Mesendoderm (in vitro differentiated cells): ENCODE results near the gene FAM209B.

Source experiments
- DNase-seq: peaks from one replicate; pipeline ENCODE4 v3.0.0; 2013
- H2AK5ac ChIP-seq: 2 replicates; pipeline ENCODE4 v1.6.1; 2013; ENCODE audit warnings: low read length, inconsistent platforms
- H2BK120ac ChIP-seq: 2 replicates; pipeline ENCODE4 v1.6.1; 2013; ENCODE audit warnings: low read depth, mild to moderate bottlenecking, low read length, moderate library complexity, mixed read lengths
- H2BK15ac ChIP-seq: replicated peaks from 2 replicates; pipeline ENCODE4 v1.6.1; 2013; ENCODE audit warnings: low read depth, mild to moderate bottlenecking, moderate library complexity
- H2BK5ac ChIP-seq: 2 replicates; pipeline ENCODE4 v1.6.1; 2013; ENCODE audit warnings: low read length, inconsistent platforms
- H3K18ac ChIP-seq: 2 replicates; pipeline ENCODE4 v1.6.1; 2013; ENCODE audit warnings: mild to moderate bottlenecking, low read length, mixed read lengths
- H3K23ac ChIP-seq: one replicate; pipeline ENCODE4 v1.6.1; 2013; ENCODE audit warnings: low read length
- H3K27ac ChIP-seq: 2 replicates; pipeline ENCODE4 v1.5.1; 2013; ENCODE audit warnings: low read depth, mild to moderate bottlenecking, inconsistent platforms, low read length, moderate library complexity
- H3K27me3 ChIP-seq: 2 replicates; pipeline ENCODE4 v1.6.1; 2013; ENCODE audit warnings: low read length, control low read depth, mild to moderate bottlenecking, inconsistent platforms; ENCODE audit not compliant: insufficient read depth, poor library complexity
- H3K36me3 ChIP-seq: 2 replicates; pipeline ENCODE4 v1.6.1; 2013; ENCODE audit warnings: low read length, inconsistent platforms; ENCODE audit not compliant: control insufficient read depth, insufficient read depth
- H3K4ac ChIP-seq: one replicate; pipeline ENCODE4 v1.6.1; 2013; ENCODE audit warnings: low read depth, mild to moderate bottlenecking, low read length, moderate library complexity
- H3K4me1 ChIP-seq: 2 replicates; pipeline ENCODE4 v1.6.1; 2013; ENCODE audit warnings: low read depth, low read length, inconsistent platforms; ENCODE audit not compliant: control insufficient read depth
- H3K4me2 ChIP-seq: 2 replicates; pipeline ENCODE4 v1.6.1; 2013; ENCODE audit warnings: low read length
- H3K4me3 ChIP-seq: 2 replicates; pipeline ENCODE4 v1.5.1; 2013; ENCODE audit warnings: mild to moderate bottlenecking, low read length
- H3K56ac ChIP-seq: one replicate; pipeline ENCODE4 v1.6.1; 2013; ENCODE audit warnings: low read length
- H3K79me1 ChIP-seq: 2 replicates; pipeline ENCODE4 v1.6.1; 2013; ENCODE audit warnings: low read length, inconsistent platforms
- H3K79me2 ChIP-seq: 2 replicates; pipeline ENCODE4 v1.6.1; 2013; ENCODE audit warnings: mild to moderate bottlenecking, low read length; ENCODE audit not compliant: control insufficient read depth, insufficient read depth
- H3K9ac ChIP-seq: 2 replicates; pipeline ENCODE4 v1.6.1; 2013; ENCODE audit warnings: low read length, inconsistent platforms
- H4K5ac ChIP-seq: one replicate; pipeline ENCODE4 v1.6.1; 2013; ENCODE audit warnings: low read length
- H4K8ac ChIP-seq: one replicate; pipeline ENCODE4 v1.6.1; 2013; ENCODE audit warnings: low read depth, mild to moderate bottlenecking, control low read depth, low read length, moderate library complexity
- WGBS: extraction: QIAGEN DNeasy Blood & Tissue Kit; methylation state at CpG from one replicate; pipeline ENCODE4 v1.1.7; 2013; ENCODE audit warnings: low lambda C conversion rate, missing lambda C conversion rate; ENCODE audit not compliant: insufficient coverage; ENCODE audit errors: extremely low coverage; 5-methylcytosine and 5-hydroxymethylcytosine counted together

Gene FAM209B

DNA sequence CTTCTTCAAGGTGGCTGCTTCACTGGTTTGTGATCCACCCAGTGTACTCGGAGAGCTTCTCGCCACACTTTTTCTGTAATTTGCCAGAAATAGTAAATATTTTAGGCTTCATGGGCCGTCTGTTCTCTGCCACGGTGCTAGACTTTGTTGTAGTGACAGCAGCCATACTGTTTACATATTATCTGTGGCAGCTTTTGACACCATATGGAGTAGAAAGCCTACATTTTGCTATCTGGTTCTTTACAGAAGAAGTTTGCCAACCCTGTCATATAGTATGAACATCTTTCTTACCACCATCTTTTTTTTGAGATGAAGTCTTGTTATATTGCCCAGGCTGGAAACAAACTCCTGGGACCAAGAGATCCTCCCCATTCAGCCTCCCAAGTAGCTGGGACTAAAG is 32.5 kb downstream of the FAM209B start:
- Histone ChIP-seq H2BK15ac (no peak overlapping the region), H3K4me2 (no peak overlapping the region), H2BK120ac (no peak overlapping the region), H3K36me3 (no peaks in the 10 kb centered on the region), H3K27ac (no peak overlapping the region), H3K27me3 (no peaks in the 10 kb centered on the region), H3K79me1 (no peaks in the 10 kb centered on the region), H3K56ac (no peak overlapping the region), H3K9ac (no peak overlapping the region), H3K79me2 (no peaks in the 10 kb centered on the region), H3K4me1 (no peaks in the 10 kb centered on the region), H4K5ac (no peak overlapping the region), H3K4me3 (no peak overlapping the region), H3K18ac (no peak overlapping the region), H2AK5ac (no peak overlapping the region), H3K4ac (no peak overlapping the region), H4K8ac (no peak overlapping the region), H2BK5ac (no peak overlapping the region), H3K23ac (no peak overlapping the region)
- DNase-seq = no peak
- no CpG with 5 or more reads among the region's 4 CpGs for WGBS

DNA sequence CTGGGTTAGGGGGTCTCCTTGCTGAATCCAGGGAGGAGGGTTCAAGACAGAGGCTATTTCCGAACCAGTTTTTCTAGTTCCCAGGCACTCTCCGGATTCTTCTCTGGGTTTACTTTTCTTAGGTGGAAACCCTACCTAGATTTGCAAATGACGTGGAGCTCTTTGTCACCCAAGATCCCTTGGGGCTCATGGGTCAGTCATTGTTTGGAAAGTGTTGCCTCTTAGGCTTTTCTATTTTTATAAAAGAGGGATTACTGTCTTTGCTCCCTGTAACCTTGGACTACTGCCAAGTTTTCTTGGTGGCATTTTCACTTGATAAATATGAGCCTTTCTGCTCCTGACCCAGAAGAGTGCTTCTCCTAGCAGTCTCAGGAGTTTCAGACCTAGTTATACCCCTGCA is 33.6 kb downstream of the FAM209B start:
- WGBS = no CpG with 5 or more reads among the region's 3 CpGs
- Histone ChIP-seq H3K79me2 (no peaks in the 10 kb centered on the region), H2BK15ac (no peak overlapping the region), H3K4me2 (no peak overlapping the region), H2AK5ac (no peak overlapping the region), H3K4ac (no peak overlapping the region), H4K8ac (no peak overlapping the region), H3K79me1 (no peaks in the 10 kb centered on the region), H2BK5ac (no peak overlapping the region), H4K5ac (no peak overlapping the region), H3K23ac (no peak overlapping the region), H3K27ac (no peak overlapping the region), H2BK120ac (no peak overlapping the region), H3K56ac (no peak overlapping the region), H3K4me3 (no peak overlapping the region), H3K9ac (no peak overlapping the region), H3K18ac (no peak overlapping the region), H3K27me3 (no peaks in the 10 kb centered on the region), H3K4me1 (no peaks in the 10 kb centered on the region), H3K36me3 (no peaks in the 10 kb centered on the region)
- peak; percentile 44 for DNase-seq

DNA sequence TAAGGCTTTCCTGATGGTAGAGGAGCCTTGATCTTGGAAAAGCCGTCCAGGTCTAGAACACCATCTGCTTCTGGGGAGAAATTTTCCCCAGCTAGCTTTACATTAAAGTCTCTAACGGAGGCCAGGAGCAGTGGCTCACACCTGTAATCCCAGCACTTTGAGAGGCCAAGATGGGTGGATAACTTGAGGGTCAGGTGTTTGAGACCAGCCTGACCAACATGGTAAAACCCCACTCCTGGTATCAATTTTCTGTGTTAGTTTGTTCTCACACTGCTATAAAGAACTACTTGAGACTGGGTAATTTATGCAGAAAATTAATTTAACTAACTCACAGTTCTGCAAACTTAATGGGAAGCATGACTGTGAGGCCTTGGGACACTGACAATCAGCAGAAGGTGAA is 37.8 kb downstream of the FAM209B start:
- no peaks in the 10 kb centered on the region for H3K79me2 ChIP-seq
- no CpG with 5 or more reads among the region's 2 CpGs for WGBS
- H2BK120ac ChIP-seq = no peak overlapping the region
- H2BK5ac ChIP-seq = no peak overlapping the region
- no peaks in the 10 kb centered on the region for H3K4me1 ChIP-seq
- no peak overlapping the region for H3K4ac ChIP-seq
- no peak overlapping the region for H3K23ac ChIP-seq
- no peak overlapping the region for H4K5ac ChIP-seq
- H3K79me1 ChIP-seq = no peaks in the 10 kb centered on the region
- no peak overlapping the region for H3K4me2 ChIP-seq
- no peak overlapping the region for H3K27ac ChIP-seq
- no peak overlapping the region for H3K56ac ChIP-seq
- H3K18ac ChIP-seq = no peak overlapping the region
- no peak overlapping the region for H3K4me3 ChIP-seq
- H2AK5ac ChIP-seq = no peak overlapping the region
- no peaks in the 10 kb centered on the region for H3K36me3 ChIP-seq
- H3K9ac ChIP-seq = no peak overlapping the region
- no peak overlapping the region for H4K8ac ChIP-seq
- no peak for DNase-seq
- H3K27me3 ChIP-seq = no peaks in the 10 kb centered on the region
- H2BK15ac ChIP-seq = no peak overlapping the region

DNA sequence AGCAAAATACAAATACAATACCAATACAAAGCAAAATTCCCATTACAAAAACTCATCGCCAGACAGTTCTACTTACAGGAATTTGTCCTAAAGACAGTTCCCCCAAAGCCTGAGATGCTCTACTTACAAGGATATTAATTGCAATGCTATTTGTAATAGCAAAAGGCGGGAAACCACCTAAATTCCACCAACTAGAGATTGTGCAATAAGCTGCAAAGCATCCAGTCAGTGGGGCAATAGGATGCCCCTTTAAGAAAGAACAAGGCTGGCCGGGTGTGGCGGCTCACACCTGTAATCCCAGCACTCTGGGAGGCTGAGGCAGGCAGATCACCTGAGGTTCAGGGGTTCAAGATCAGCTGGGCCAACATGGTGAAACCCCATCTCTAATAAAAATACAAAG is 39.1 kb downstream of the FAM209B start:
- Histone ChIP-seq H3K18ac (no peak overlapping the region), H2AK5ac (no peak overlapping the region), H3K9ac (no peak overlapping the region), H4K8ac (no peak overlapping the region), H3K56ac (no peak overlapping the region), H3K4me3 (no peak overlapping the region), H2BK120ac (no peak overlapping the region), H3K4me1 (no peaks in the 10 kb centered on the region), H3K27me3 (no peaks in the 10 kb centered on the region), H3K79me2 (no peaks in the 10 kb centered on the region), H3K23ac (no peak overlapping the region), H3K4ac (no peak overlapping the region), H3K27ac (no peak overlapping the region), H3K36me3 (no peaks in the 10 kb centered on the region), H4K5ac (no peak overlapping the region), H3K79me1 (no peaks in the 10 kb centered on the region), H2BK15ac (no peak overlapping the region), H3K4me2 (no peak overlapping the region), H2BK5ac (no peak overlapping the region)
- 100% methylated on average over 1 of the region's 4 CpGs for WGBS
- DNase-seq = no peak

DNA sequence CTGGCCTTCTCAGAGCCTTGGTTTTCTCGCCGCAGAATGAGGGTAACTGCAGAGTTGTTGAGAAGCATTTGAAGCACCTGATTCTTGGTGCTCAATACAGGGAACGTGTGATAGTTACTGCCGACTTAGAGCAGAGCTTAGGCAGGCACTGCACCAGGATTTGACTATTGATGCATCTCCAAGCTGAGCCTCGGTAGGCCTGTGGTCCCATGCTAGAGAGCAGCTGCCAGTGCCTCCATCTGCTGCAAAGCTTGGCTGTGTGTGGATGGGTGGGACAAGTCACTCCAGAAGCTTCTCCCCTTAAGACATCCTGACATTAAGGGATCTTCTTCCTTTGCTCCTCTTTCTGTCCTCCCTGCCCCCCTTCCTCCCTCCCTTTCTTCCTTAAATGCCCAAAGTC is 40.9 kb downstream of the FAM209B start:
- no peak overlapping the region for H3K4me3 ChIP-seq
- H3K4ac ChIP-seq = no peak overlapping the region
- H2BK120ac ChIP-seq = no peak overlapping the region
- H2BK5ac ChIP-seq = no peak overlapping the region
- H3K9ac ChIP-seq = no peak overlapping the region
- H3K79me1 ChIP-seq = no peaks in the 10 kb centered on the region
- no peaks in the 10 kb centered on the region for H3K4me1 ChIP-seq
- no peak overlapping the region for H3K23ac ChIP-seq
- H4K8ac ChIP-seq = no peak overlapping the region
- no peaks in the 10 kb centered on the region for H3K79me2 ChIP-seq
- H3K36me3 ChIP-seq = no peaks in the 10 kb centered on the region
- WGBS = no CpG with 5 or more reads among the region's 5 CpGs
- H3K18ac ChIP-seq = no peak overlapping the region
- no peak overlapping the region for H2AK5ac ChIP-seq
- H2BK15ac ChIP-seq = no peak overlapping the region
- H4K5ac ChIP-seq = no peak overlapping the region
- H3K27me3 ChIP-seq = no peaks in the 10 kb centered on the region
- no peak overlapping the region for H3K56ac ChIP-seq
- H3K27ac ChIP-seq = no peak overlapping the region
- H3K4me2 ChIP-seq = no peak overlapping the region
- no peak for DNase-seq

DNA sequence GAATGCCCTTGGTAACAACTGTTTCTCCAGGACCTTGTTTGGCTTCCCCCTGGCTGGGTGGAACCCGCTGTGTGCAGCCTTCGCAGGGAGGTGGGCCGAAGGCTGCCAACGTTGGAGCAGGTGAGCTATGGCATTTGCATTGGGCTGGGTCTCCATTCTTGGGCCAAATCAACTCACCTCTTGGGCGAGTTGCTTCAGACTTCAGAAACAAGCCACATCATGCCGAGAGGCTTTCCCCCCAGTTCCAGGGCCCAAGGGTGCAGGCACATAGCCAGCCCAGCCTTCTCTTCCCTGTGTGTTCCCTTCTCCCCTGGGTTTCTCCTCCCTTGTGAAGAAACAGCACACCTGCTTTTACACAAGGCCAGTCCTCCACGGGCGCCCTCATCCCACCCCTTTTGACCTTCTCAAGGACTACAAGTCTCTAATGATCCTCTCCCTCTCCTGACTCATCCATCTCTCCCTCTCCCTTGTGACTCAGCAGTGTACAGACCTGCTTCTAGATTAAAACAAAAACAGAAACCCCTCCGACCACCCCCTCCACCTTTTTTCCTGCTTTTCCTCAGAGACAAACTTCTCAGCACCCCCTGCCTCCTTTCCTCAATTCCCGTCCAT is 41.6 kb downstream of the FAM209B start:
- H3K79me1 ChIP-seq = no peaks in the 10 kb centered on the region
- no peak overlapping the region for H2BK120ac ChIP-seq
- DNase-seq = no peak
- H3K18ac ChIP-seq = no peak overlapping the region
- no peak overlapping the region for H4K8ac ChIP-seq
- no peak overlapping the region for H3K9ac ChIP-seq
- no peak overlapping the region for H3K4me3 ChIP-seq
- no peak overlapping the region for H4K5ac ChIP-seq
- no peaks in the 10 kb centered on the region for H3K79me2 ChIP-seq
- WGBS = no CpG with 5 or more reads among the region's 10 CpGs
- H2AK5ac ChIP-seq = no peak overlapping the region
- H3K4me1 ChIP-seq = no peaks in the 10 kb centered on the region
- no peaks in the 10 kb centered on the region for H3K36me3 ChIP-seq
- H3K4me2 ChIP-seq = no peak overlapping the region
- no peaks in the 10 kb centered on the region for H3K27me3 ChIP-seq
- H3K23ac ChIP-seq = no peak overlapping the region
- no peak overlapping the region for H3K27ac ChIP-seq
- no peak overlapping the region for H3K56ac ChIP-seq
- H3K4ac ChIP-seq = no peak overlapping the region
- H2BK15ac ChIP-seq = no peak overlapping the region
- H2BK5ac ChIP-seq = no peak overlapping the region
